ENCODE data around the gene RGSL1.

DNA sequence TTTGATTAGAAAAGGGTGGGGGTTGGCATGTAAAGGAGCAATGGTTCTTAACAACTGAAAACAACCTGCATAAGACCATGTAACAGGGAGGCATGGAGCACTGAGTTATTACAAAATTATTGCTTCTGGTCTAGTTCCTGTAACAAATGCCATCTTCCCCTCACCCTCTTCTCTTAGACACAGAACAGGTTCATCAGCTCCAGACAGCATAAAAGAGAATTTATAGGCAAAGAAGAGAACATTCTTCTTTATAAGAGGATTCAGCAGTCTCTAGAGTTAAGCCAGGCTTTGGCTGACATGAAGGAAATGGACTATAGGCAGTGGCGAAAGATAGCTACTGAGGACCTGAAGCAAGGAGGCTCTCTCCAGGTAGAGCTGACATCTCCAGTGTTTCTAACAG, 38.9 kb downstream of the RGSL1 start:
- TF ChIP-seq, protein P1, sequence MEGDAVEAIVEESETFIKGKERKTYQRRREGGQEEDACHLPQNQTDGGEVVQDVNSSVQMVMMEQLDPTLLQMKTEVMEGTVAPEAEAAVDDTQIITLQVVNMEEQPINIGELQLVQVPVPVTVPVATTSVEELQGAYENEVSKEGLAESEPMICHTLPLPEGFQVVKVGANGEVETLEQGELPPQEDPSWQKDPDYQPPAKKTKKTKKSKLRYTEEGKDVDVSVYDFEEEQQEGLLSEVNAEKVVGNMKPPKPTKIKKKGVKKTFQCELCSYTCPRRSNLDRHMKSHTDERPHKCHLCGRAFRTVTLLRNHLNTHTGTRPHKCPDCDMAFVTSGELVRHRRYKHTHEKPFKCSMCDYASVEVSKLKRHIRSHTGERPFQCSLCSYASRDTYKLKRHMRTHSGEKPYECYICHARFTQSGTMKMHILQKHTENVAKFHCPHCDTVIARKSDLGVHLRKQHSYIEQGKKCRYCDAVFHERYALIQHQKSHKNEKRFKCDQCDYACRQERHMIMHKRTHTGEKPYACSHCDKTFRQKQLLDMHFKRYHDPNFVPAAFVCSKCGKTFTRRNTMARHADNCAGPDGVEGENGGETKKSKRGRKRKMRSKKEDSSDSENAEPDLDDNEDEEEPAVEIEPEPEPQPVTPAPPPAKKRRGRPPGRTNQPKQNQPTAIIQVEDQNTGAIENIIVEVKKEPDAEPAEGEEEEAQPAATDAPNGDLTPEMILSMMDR (IDR thresholded peaks at IDR 0.05; ENCODE audit: poor library complexity) = no peak
- TF ChIP-seq EZH2 (IDR thresholded peaks at IDR 0.05; ENCODE audit: borderline replicate concordance) (no peak), EZH2phosphoT487 (IDR thresholded peaks at IDR 0.05; ENCODE audit: low read depth, severe bottlenecking, unreplicated experiment) (no peak)
